GM10847 (cell line): ENCODE data around the gene FAM124B.

Experiments
- POLR2A ChIP-seq: IDR thresholded peaks from 2 replicates; pipeline ENCODE4 v1.6.1; 2011; ENCODE audit not compliant: insufficient read length; ENCODE audit errors: extremely low read depth

FAM124B gene

GRCh38 chr2:224421065-224421464, 19.2 kb upstream of the FAM124B start:
- no peak for TF ChIP-seq POLR2A

GRCh38 chr2:224417947-224418346, 16.0 kb upstream of the FAM124B start:
- no peak for TF ChIP-seq POLR2A

GRCh38 chr2:224417361-224417729, 15.4 kb upstream of the FAM124B start:
- no peak for TF ChIP-seq POLR2A

- TF ChIP-seq POLR2A = no peak
These were observed 14.9 kb upstream of the FAM124B start for GRCh38 chr2:224416656-224417360.

GRCh38 chr2:224413381-224413780, 11.5 kb upstream of the FAM124B start:
- no peak for TF ChIP-seq POLR2A

GRCh38 chr2:224412141-224413015, 10.5 kb upstream of the FAM124B start:
- TF ChIP-seq POLR2A = no peak

- no peak for TF ChIP-seq POLR2A
These were observed 9.1 kb upstream of the FAM124B start for GRCh38 chr2:224410946-224411561.

- no peak for TF ChIP-seq POLR2A
These were observed 6.8 kb upstream of the FAM124B start for GRCh38 chr2:224408676-224409075.

GRCh38 chr2:224407241-224407701, 5.4 kb upstream of the FAM124B start:
- no peak for TF ChIP-seq POLR2A

GRCh38 chr2:224405841-224406370, 4.0 kb upstream of the FAM124B start:
- TF ChIP-seq POLR2A = no peak

- TF ChIP-seq POLR2A = no peak
These were observed 3.5 kb upstream of the FAM124B start for GRCh38 chr2:224405412-224405811.

- no peak for TF ChIP-seq POLR2A
These were observed 2.9 kb upstream of the FAM124B start for GRCh38 chr2:224404796-224405195.

GRCh38 chr2:224403657-224404056, 1.8 kb upstream of the FAM124B start:
- TF ChIP-seq POLR2A = no peak

GRCh38 chr2:224400886-224401632, 848 bp downstream of the FAM124B start:
- no peak for TF ChIP-seq POLR2A
